IMR-90 (cell line): ENCODE measurements around the gene STUM. TPM values are rescaled to one million over a fixed set of nuclear protein-coding genes. Genes with fewer than 3 reads are reported as not detected.

Experiments used
- ATAC-seq: fragments of 200-7000 bp; cut with Tn5 transposase; 2 replicates; pipeline ENCODE4 v1.9.1; 2020; ENCODE audit warnings: low read depth, mild to moderate bottlenecking, moderate library complexity
- BruUV-seq: library from RNA; stranded (reverse); fragments of 400-500 nt; replicated peaks from 2 replicates; lab custom pipeline; 2021; lab: Mats Ljungman, UMichigan
- CTCF ChIA-PET: fragments of 300-600 bp; formaldehyde crosslinking; extraction: SDS; loops from one replicate; lab custom pipeline; 2021; ENCODE audit warnings: antibody characterized with exemption; lab: Yijun Ruan, JAX
- POLR2A ChIA-PET: fragments of 300-600 bp; sonication (Branson Sonifier 250); formaldehyde crosslinking; loops from one replicate; lab custom pipeline; 2022; ENCODE audit warnings: antibody characterized with exemption; ENCODE audit not compliant: unreplicated experiment; lab: Charles Lee
- DNase-seq: peaks from one replicate; pipeline ENCODE4 v3.0.0; 2013
- H2AFZ ChIP-seq: replicated peaks from 2 replicates; pipeline ENCODE3; 2013; ENCODE audit warnings: low read length, mild to moderate bottlenecking; ENCODE audit not compliant: poor library complexity
- H2AK5ac ChIP-seq: 2 replicates; pipeline ENCODE4 v1.6.1; 2013; ENCODE audit warnings: low read depth, low read length, inconsistent platforms
- H2AK9ac ChIP-seq: replicated peaks from 2 replicates; pipeline ENCODE3; 2013; ENCODE audit warnings: mild to moderate bottlenecking, low read depth, low read length, moderate library complexity; ENCODE audit not compliant: poor library complexity
- H2BK120ac ChIP-seq: 2 replicates; pipeline ENCODE4 v1.6.1; 2013; ENCODE audit warnings: low read depth, low read length, inconsistent platforms
- H2BK15ac ChIP-seq: 3 replicates; pipeline ENCODE4 v1.6.1; 2013; ENCODE audit warnings: low read depth, low read length, inconsistent platforms
- H2BK20ac ChIP-seq: 2 replicates; pipeline ENCODE4 v1.6.1; 2013; ENCODE audit warnings: low read depth, mild to moderate bottlenecking, inconsistent platforms, low read length, moderate library complexity
- H2BK5ac ChIP-seq: 2 replicates; pipeline ENCODE4 v1.6.1; 2013; ENCODE audit warnings: mild to moderate bottlenecking, low read depth, low read length, inconsistent platforms; ENCODE audit not compliant: poor library complexity, severe bottlenecking
- H3K14ac ChIP-seq: replicated peaks from 2 replicates; pipeline ENCODE4 v1.6.1; 2013; ENCODE audit warnings: low read depth, low read length, inconsistent platforms
- H3K18ac ChIP-seq: 2 replicates; pipeline ENCODE4 v1.6.1; 2013; ENCODE audit warnings: low read depth, low read length, control low read depth
- H3K23ac ChIP-seq: 2 replicates; pipeline ENCODE4 v1.6.1; 2013; ENCODE audit warnings: low read depth, low read length, inconsistent platforms
- H3K27ac ChIP-seq: 2 replicates; pipeline ENCODE4 v1.5.1; 2013; ENCODE audit warnings: mild to moderate bottlenecking, control low read depth, low read length; ENCODE audit not compliant: insufficient read depth
- H3K27me3 ChIP-seq: 2 replicates; pipeline ENCODE4 v1.6.1; 2013; ENCODE audit warnings: low read length; ENCODE audit not compliant: control insufficient read depth, insufficient read depth
- H3K36me3 ChIP-seq: 2 replicates; pipeline ENCODE4 v1.6.1; 2013; ENCODE audit warnings: low read length, mixed read lengths; ENCODE audit not compliant: control insufficient read depth, insufficient read depth
- H3K4ac ChIP-seq: 2 replicates; pipeline ENCODE4 v1.6.1; 2013; ENCODE audit warnings: low read depth, low read length, inconsistent platforms
- H3K4me1 ChIP-seq: 2 replicates; pipeline ENCODE4 v1.6.1; 2013; ENCODE audit warnings: low read length, mixed read lengths; ENCODE audit not compliant: control insufficient read depth, insufficient read depth
- H3K4me2 ChIP-seq: 2 replicates; pipeline ENCODE4 v1.6.1; 2013; ENCODE audit warnings: low read depth, mild to moderate bottlenecking, control low read depth, low read length, moderate library complexity
- H3K4me3 ChIP-seq: 2 replicates; pipeline ENCODE4 v1.5.1; 2013; ENCODE audit warnings: low read depth, mild to moderate bottlenecking, control low read depth, low read length, moderate library complexity; ENCODE audit not compliant: insufficient read depth
- H3K56ac ChIP-seq: 2 replicates; pipeline ENCODE4 v1.6.1; 2013; ENCODE audit warnings: low read length, inconsistent platforms; ENCODE audit not compliant: insufficient read depth; ENCODE audit errors: extremely low read depth
- H3K79me1 ChIP-seq, 2 experiments: 2 replicates each; pipeline ENCODE4 v1.6.1; 2013; ENCODE audit warnings: low read length in 2 of 2, inconsistent platforms in 1 of 2, low read depth in 1 of 2
- H3K9ac ChIP-seq: 2 replicates; pipeline ENCODE4 v1.6.1; 2013; ENCODE audit warnings: low read depth, low read length, control low read depth
- H3K9me1 ChIP-seq: 2 replicates; pipeline ENCODE4 v1.6.1; 2013; ENCODE audit warnings: low read length, inconsistent platforms; ENCODE audit not compliant: insufficient read depth
- H3K9me3 ChIP-seq: 2 replicates; pipeline ENCODE4 v1.6.1; 2013; ENCODE audit warnings: low read length; ENCODE audit not compliant: control insufficient read depth, insufficient read depth
- H4K20me1 ChIP-seq: 2 replicates; pipeline ENCODE4 v1.6.1; 2013; ENCODE audit warnings: low read length, inconsistent platforms; ENCODE audit not compliant: insufficient read depth
- H4K5ac ChIP-seq: 2 replicates; pipeline ENCODE4 v1.6.1; 2013; ENCODE audit warnings: mild to moderate bottlenecking, low read depth, low read length, control low read depth
- H4K8ac ChIP-seq, 2 experiments: 2 replicates each; pipeline ENCODE4 v1.6.1; 2013; ENCODE audit warnings: low read depth in 2 of 2, low read length in 2 of 2, control low read depth in 1 of 2, inconsistent platforms in 1 of 2
- H4K91ac ChIP-seq: 2 replicates; pipeline ENCODE4 v1.6.1; 2013; ENCODE audit warnings: low read depth, low read length, inconsistent platforms; ENCODE audit not compliant: insufficient read depth
- CEBPB ChIP-seq: IDR thresholded peaks from 2 replicates; pipeline ENCODE4 v1.6.1; 2012; ENCODE audit warnings: low read depth, low read length, improper control_type of control experiment
- CHD1 ChIP-seq: IDR thresholded peaks from 2 replicates; pipeline ENCODE4 v1.6.1; 2012; ENCODE audit warnings: low read depth, low read length, improper control_type of control experiment
- MAFK ChIP-seq: IDR thresholded peaks from 2 replicates; pipeline ENCODE4 v1.6.1; 2012; ENCODE audit warnings: low read depth, low read length, improper control_type of control experiment
- MXI1 ChIP-seq: IDR thresholded peaks from 2 replicates; pipeline ENCODE4 v1.6.1; 2012; ENCODE audit warnings: low read depth, mild to moderate bottlenecking, low read length, moderate library complexity, borderline replicate concordance
- RAD21 ChIP-seq: IDR thresholded peaks from 2 replicates; pipeline ENCODE4 v1.6.1; 2012; ENCODE audit warnings: low read length, improper control_type of control experiment
- RCOR1 ChIP-seq: IDR thresholded peaks from 2 replicates; pipeline ENCODE4 v1.6.1; 2012; ENCODE audit warnings: mild to moderate bottlenecking, low read length, improper control_type of control experiment; ENCODE audit not compliant: insufficient replicate concordance
- WGBS, 2 experiments: methylation state at CpG; one replicate each; pipeline versions ENCODE4 v1.1.5 to v1.1.7; 2013; ENCODE audit warnings: missing lambda C conversion rate in 2 of 2; ENCODE audit not compliant: insufficient read length in 1 of 2; ENCODE audit errors: extremely low coverage in 2 of 2; 5-methylcytosine and 5-hydroxymethylcytosine counted together
- dilution Hi-C: fragments of 300-500 bp; cut with HindIII; formaldehyde crosslinking; loops from one replicate; pipeline ENCODE4 v1.14.3; 2018; ENCODE audit warnings: low sequenced_read_pairs; ENCODE audit not compliant: unreplicated experiment
- in situ Hi-C: fragments of 300-500 bp; cut with MboI; formaldehyde crosslinking; loops from 3 replicates; pipeline ENCODE4 v1.14.3; 2019; ENCODE audit warnings: low sequenced_read_pairs, inconsistent platforms, mixed read lengths
- intact Hi-C: fragments of 100-400 bp; cut with micrococcal nuclease; formaldehyde crosslinking; loops from 2 replicates; pipeline ENCODE4 v1.10.0; 2022
- polyA plus RNA-seq, 3 experiments: library from polyadenylated mRNA; depleted of rRNA; stranded (reverse); fragments of >200 nt; gene quantifications; 2 replicates each; pipeline ENCODE4 v1.2.3, GENCODE V29; 2012; ENCODE audit warnings: low replicate concordance in 1 of 3
- total RNA-seq: library from RNA; depleted of rRNA; stranded (reverse); fragments of >200 nt; gene quantifications from 2 replicates; pipeline ENCODE4 v1.2.3, GENCODE V29; 2012
- TF ChIP-seq, protein P1 (sequence below): fragments of 150-350 bp; IDR thresholded peaks from 2 replicates; pipeline ENCODE4 v1.6.1; 2017; ENCODE audit warnings: mild to moderate bottlenecking, antibody characterized with exemption, low read length, low read depth

The STUM gene
- total and polyA plus RNA-seq, 2 of the 4 experiments (the other 2 are of a cell fraction): not detected

DNA sequence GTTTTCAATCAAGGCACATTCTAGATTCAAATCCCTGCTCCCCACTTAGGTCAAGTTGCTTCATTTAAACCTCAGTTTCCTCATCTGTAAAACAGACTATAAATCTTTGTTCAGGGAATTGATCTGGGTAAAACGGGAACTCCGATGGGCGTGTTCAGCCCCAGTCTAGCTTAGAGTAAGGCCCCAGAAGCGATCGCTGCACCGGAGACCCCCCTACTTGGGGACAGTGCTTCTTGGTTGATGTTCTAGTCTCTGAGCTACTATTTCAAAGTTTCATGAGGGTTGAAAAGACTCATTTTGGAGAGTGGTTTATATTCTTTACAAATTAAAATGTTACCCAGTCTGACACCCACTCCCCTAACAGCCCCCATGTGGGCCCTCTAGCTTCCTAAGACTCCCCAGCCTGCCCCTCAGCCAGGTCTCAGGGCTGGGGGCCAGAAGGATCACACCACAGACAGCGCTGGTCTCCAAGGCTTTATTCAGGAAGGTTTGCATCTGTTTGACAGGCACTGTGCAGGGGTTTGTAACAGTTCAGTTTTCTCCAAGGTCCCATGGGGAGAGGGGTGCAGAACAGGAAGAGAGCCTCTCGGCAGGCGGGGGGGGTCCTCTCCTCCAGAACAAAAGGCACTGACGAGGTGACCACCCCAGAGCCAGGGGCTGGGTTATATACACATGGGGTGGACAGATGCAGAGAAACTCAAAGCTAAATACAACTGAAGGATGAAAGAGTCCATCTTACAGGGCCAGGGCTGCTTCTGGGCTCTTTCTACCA, 82.9 kb downstream of the STUM start (continued):
- no peak for TF ChIP-seq CHD1

DNA sequence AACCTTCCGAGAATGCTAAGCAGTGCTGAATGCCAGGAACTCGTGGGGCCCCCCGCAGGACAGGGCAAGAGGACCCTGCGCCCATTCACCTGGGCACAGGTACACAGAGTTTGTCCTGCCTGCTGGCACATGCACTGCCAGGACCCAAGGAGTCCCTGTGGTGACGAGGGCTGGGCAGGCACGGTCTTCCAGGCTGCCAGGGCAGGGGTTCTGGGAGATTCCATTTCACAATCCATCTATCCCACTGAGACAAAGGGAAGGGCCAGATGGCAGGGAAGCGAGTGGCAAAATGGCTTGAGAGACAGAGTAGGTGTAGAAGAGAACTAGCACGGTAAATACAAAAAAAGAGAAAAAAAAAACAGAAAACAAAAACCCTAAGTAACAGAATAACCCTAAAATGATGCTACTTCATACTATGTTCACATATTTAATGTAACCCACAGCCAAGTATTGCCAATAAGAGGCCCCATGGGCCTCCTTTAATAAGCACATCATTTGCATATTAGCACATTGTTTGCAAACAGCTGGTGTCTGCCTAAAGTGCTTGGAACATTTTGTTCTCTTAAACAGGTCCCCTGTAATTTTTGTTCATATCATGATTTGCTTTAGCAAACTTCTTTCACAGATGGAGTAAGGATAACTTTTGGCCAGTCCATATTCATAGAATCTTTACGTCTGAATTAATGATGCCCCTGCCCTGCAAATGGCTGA, 83.8 kb downstream of the STUM start:
- Histone ChIP-seq H2AFZ (no peak overlapping the region), H3K36me3 (no peaks in the 10 kb centered on the region; the same call in 1 of the 2 replicates), H3K9me1 (no peaks in the 10 kb centered on the region), H3K27me3 (no peaks in the 10 kb centered on the region; the same call in 1 of the 2 replicates), H3K79me1 (no peaks in the 10 kb centered on the region), H2BK20ac (no peak overlapping the region), H4K8ac (no peak overlapping the region), H3K9ac (no peak overlapping the region), H3K4me3 (no peak overlapping the region), H2AK9ac (no peak overlapping the region), H4K91ac (no peak overlapping the region), H3K56ac (no peak overlapping the region), H2AK5ac (no peak overlapping the region), H3K4me2 (no peak overlapping the region), H3K4me1 (no peaks in the 10 kb centered on the region), H2BK15ac (no peak overlapping the region), H4K20me1 (no peaks in the 10 kb centered on the region), H2BK120ac (no peak overlapping the region), H3K4ac (no peak overlapping the region), H3K27ac (no peak overlapping the region), H2BK5ac (no peak overlapping the region), H3K9me3 (no peaks in the 10 kb centered on the region), H3K14ac (no peak overlapping the region), H4K5ac (no peak overlapping the region), H3K18ac (no peak overlapping the region), H3K23ac (no peak overlapping the region)
- DNase-seq (no peak), ATAC-seq (no peak)
- ChIA-PET CTCF (interaction anchor here (1.3 kb wide), 1 partner anchor 85 kb away, joined by 3 read pairs; no protein-coding TSS in a partner anchor), POLR2A (no interaction called here)
- in situ Hi-C loops (loop anchor here (10.0 kb wide), 2 partner anchors 102 to 802 kb away; partner anchors contain the start of gene ITPKB), intact Hi-C loops (no loop called here), dilution Hi-C loops (no loop called here)
- 84% methylated on average over 3 of the region's 9 CpGs; no CpG with 5 or more reads in 1 of the 2 experiments for WGBS, 2 experiments
- no TSS peak for BruUV-seq
- TF ChIP-seq, protein P1, sequence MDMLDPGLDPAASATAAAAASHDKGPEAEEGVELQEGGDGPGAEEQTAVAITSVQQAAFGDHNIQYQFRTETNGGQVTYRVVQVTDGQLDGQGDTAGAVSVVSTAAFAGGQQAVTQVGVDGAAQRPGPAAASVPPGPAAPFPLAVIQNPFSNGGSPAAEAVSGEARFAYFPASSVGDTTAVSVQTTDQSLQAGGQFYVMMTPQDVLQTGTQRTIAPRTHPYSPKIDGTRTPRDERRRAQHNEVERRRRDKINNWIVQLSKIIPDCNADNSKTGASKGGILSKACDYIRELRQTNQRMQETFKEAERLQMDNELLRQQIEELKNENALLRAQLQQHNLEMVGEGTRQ: no peak
- TF ChIP-seq MAFK (no peak), MXI1 (no peak), CEBPB (no peak), RCOR1 (no peak), RAD21 (no peak)
